GM23338 (cell line): Measurements from ENCODE around the gene KCNA2.

Experiments
- CTCF ChIP-seq, 2 experiments: fragments of 200-600 bp in 1 of 2; sonication (generic) in 1 of 2; conservative IDR thresholded peaks; 2 replicates each; pipeline versions ENCODE4 v1.5.1 to v1.6.1; 2016 to 2017; ENCODE audit warnings: antibody characterized with exemption in 2 of 2, low read depth in 2 of 2, mild to moderate bottlenecking in 2 of 2, moderate library complexity in 1 of 2
- EZH2 ChIP-seq: fragments of 200-600 bp; sonication (generic); IDR thresholded peaks from one replicate; pipeline ENCODE4 v1.8.0; 2017; ENCODE audit warnings: antibody characterized with exemption, mild to moderate bottlenecking, low read depth; ENCODE audit not compliant: unreplicated experiment
- EZH2phosphoT487 ChIP-seq: fragments of 200-600 bp; sonication (generic); IDR thresholded peaks from one replicate; pipeline ENCODE4 v1.8.1; 2018; ENCODE audit warnings: antibody characterized with exemption; ENCODE audit not compliant: unreplicated experiment
- POLR2AphosphoS5 ChIP-seq: IDR thresholded peaks from 2 replicates; pipeline ENCODE4 v1.6.1; 2016; ENCODE audit warnings: antibody characterized with exemption, low read depth

GRCh38 chr1:110605446-110605845, 712 bp downstream of the KCNA2 start:
- no peak for TF ChIP-seq EZH2phosphoT487
- TF ChIP-seq EZH2, result no peak
- TF ChIP-seq CTCF (conservative IDR thresholded peaks at IDR 0.05; ENCODE audit: low read depth in 2 of 2), result no peak
- TF ChIP-seq POLR2AphosphoS5, result no peak
